GM18870 (cell line): ENCODE measurements around the gene SENP7.
A peak's percentile ranks its signal among the peaks of the same experiment; 100 is the strongest.
"Not testable (repeated sequence)": the region's sequence is repeated elsewhere in the genome, so short reads cannot be mapped to it uniquely, and the experiment has no call there.

Experiments used
- ATAC-seq: cut with Tn5 transposase; IDR thresholded peaks from one replicate; pipeline ENCODE4 v1.9.1; 2021; ENCODE audit warnings: moderate library complexity; ENCODE audit not compliant: unreplicated experiment

The SENP7 gene

GRCh38 chr3:101362406-101362805 lies 150.6 kb downstream of the SENP7 start:
- ATAC-seq: no peak

DNA sequence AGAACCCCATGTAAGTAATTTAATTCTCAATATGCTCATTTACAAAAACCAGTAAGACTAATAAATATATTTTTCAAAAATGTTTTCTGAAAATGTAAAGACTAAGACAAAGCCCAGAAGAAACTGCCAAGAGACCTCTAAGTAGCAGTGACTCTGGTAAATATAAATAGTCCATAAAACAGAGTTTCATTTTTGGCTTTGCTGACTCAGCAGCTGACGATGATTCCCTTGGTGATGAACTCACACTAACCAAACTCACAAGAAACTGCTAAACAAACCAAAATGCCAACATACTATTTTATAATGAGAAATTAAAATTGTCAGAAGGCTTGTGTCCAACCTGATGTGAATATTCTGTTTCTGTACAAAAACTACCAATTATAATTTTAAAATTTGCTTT lies 161.2 kb downstream of the SENP7 start:
- no peak for ATAC-seq

DNA sequence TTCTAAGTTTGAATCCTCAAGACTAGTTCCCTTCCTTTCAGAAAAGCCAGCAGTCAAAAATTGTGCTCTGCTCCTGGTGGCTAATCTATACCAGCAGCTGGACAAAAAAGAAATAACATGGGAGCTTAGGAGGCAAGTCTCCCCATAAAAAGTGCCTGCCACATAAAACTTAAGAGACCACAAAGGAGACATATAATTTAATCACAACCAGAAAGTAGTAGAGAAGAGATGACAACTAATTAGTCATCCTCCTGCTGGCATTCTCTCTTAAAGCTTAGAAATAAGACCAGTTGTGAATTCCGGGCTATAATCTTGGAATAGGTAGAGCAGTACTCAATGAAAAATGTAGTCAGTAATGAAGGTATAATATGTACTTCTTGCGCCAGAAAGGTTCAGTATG lies 172.4 kb downstream of the SENP7 start:
- no peak for ATAC-seq

- no peak for ATAC-seq
Observed at GRCh38 chr3:101333883-101334282, 179.1 kb downstream of the SENP7 start.

GRCh38 chr3:101329016-101329673 lies 183.9 kb downstream of the SENP7 start:
- ATAC-seq: no peak

- no peak for ATAC-seq
Observed at GRCh38 chr3:101325393-101326134, 187.4 kb downstream of the SENP7 start.

DNA sequence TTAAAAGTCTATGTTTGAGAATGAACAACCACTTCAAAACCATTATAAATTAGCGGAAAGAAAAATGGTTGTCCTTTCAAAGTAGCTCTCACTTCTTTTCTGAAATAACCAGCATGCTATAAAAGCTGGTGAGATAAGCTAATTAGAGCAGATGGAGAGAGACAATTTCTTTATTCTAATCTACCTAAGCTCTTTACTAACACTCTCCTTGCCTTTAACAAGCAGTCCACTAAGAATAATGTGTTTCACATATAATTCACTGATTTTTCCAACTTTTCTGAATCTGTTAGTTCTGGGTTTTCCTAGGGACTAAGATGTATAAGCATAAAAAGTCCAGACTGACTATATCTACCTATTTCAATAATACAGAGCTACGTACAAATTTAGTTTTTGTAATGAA lies 192.5 kb downstream of the SENP7 start, which contains the start of gene IMPG2:
Gene IMPG2, minus strand, starts transcription at position 101 of the 400 bp plus-strand sequence. CDS start 203 bp downstream, outside the sequence.
- ATAC-seq: no peak

GRCh38 chr3:101319531-101319930 lies 193.5 kb downstream of the SENP7 start:
- no peak for ATAC-seq

- ATAC-seq: no peak
Observed at GRCh38 chr3:101312545-101312944, 200.5 kb downstream of the SENP7 start.

DNA sequence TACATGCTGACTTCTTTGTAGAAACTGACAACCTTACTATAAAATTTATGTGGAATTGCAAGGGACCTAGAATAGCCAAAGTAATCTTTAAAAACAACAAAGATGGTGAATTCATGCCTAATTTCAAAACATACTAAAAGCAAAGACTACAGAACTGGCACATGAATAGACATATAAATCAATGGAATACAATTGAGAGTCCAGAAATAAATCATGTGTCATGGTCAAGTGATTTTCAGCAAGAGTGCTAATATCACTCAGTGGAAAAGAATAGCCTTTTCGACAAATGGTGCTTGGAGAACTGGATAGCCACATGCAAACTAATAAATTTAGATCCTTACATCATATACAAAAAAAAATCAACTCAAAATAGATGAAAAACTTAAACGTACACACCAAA lies 201.3 kb downstream of the SENP7 start:
- ATAC-seq: no peak

- no peak for ATAC-seq
Observed at GRCh38 chr3:101310978-101311375, 202.0 kb downstream of the SENP7 start.

GRCh38 chr3:101308147-101308772 lies 204.8 kb downstream of the SENP7 start:
- ATAC-seq: not testable (repeated sequence)

DNA sequence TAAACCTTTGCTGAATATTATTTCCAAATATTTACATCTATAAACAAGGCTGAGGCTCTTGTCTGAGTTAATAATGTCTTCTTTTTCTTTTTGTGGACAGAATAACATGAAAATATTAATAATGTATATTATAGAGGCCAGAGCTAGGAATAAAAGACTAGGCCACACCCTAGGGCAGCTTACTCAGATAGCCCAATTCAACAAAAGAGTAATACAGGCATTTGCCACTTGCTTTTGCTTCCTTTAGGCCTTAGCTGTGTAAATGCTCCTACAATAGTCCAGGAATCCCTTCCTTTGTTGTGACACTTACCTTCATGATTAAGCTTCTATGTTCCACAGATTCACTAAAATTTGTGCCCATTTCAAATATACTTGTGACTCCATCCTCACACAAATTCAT lies 209.2 kb downstream of the SENP7 start:
- no peak for ATAC-seq

GRCh38 chr3:101303089-101303731 lies 209.8 kb downstream of the SENP7 start:
- ATAC-seq: peak; percentile 91

DNA sequence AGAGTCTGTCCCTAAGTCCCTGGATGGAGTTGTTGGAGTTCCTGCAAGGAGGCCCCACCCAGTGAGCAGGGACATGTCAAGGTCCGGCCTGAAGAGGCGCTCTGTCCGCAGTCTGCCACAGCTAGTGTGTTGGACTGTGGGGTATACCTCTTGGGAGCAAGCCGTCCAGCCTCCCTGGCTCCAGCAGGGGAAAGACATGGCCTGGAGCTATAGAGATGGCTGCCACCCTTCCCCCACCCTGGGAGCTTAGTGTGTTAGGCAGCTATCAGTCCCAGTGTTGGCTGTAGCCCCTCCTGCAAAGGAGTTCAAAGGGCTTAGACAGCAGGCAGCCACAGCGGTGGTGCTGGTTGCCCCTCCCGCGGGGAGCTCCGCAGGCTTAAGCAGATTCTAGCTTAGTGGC lies 212.9 kb downstream of the SENP7 start:
- no peak for ATAC-seq

DNA sequence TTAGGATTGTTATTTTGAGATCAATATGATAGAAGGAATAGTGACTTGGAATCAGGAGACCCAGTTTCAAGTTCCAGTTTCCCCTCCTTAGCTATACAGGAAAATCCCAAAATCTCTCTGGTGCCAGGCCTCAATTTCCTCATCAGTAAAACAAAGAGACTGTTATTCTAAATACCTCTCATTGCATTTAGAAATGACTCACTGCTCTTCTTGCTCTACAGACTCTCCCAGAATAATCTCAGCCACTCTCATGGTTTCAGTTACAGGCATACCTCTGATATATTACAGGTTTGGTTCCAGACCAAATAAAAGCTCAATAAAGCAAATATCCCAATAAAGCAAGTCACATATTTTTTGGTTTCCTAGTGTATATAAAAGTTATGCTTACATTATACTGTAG lies 221.0 kb downstream of the SENP7 start:
- no peak for ATAC-seq

DNA sequence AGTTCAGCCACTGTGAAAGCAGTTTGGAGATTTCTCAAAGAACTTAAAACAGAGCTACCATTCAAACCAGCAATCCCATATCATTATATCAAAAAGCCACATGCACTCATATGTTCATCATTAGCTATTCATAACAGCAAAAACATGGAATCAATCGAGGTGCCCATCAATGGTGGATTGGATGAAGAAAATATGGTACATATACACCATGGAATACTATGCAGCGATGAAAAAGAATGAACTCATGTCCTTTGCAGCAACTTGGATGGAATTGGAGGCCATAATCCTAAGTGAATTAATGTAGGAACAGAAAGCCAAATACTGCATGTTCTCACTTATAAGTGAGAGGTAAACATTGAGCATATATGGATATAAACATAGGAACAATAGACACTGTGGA lies 224.7 kb downstream of the SENP7 start:
- no peak for ATAC-seq

DNA sequence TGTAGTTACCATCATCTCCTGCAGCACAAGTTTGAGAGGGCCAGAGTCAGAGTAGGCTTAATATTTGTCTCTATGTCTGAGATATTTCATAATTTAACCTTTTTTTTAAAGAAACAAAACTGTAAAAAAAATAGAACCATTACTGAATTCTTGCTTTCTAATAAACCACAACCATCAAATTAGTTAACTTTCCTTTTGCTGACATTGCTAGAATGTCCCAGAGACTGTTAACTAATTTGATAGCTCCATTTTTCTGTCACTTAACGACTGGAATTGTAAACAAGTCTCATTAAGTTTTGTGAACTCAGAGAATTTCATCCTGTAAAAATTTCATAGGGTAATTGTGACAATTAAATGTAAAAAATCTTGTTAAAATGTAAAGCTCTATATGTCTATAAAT lies 228.3 kb downstream of the SENP7 start:
- ATAC-seq: no peak

DNA sequence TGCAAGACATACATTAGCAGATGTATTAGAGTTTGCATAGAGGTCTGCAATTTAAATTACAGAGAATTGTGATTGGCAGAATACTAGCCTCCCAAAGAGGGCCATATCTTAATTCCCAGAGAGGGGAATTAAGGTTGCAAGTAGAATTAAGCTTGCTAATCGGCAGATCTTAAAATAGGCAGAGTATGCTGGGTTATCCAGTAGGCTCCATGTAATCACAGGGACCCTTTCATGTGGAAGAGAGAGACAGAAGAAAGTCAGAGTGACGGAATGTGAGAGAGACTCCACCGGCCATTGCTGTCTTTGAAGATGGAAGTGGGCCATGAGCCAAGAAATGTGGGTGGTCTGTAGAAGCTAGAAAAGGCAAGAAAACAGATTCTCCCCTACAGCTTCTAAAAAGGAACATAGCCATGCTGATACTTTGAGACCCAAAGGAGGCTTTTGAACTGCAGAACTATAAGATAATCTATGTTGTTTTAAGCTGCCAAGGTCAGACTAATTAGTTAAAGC lies 231.4 kb downstream of the SENP7 start:
- no peak for ATAC-seq

DNA sequence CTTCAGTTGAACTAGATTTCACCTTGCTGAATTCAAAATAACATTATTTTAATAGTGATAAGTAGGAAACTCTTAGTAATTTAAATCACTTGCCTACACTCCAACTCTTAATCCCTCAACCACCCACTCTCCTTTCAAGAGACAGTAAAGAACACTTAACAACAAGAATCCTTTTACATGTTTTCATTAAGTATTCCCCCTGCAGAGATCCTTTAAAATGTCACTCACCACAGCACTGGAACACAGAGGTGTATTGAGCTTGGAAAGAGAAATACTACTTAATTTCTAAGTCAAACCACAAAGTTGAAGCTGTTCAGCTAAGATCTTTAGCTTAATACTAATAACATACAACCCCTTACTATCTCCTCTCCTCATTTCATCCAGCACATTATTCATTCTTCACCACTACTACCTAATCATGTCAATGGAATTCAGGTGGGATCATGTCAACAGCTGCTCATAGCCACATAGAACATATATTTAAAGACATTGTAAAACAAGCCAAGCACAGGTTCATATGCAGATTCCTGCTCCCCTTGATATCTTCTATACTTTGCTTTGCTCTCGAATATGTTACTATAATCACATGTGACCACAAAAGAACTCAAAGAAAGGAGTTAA lies 233.1 kb downstream of the SENP7 start:
- no peak for ATAC-seq

DNA sequence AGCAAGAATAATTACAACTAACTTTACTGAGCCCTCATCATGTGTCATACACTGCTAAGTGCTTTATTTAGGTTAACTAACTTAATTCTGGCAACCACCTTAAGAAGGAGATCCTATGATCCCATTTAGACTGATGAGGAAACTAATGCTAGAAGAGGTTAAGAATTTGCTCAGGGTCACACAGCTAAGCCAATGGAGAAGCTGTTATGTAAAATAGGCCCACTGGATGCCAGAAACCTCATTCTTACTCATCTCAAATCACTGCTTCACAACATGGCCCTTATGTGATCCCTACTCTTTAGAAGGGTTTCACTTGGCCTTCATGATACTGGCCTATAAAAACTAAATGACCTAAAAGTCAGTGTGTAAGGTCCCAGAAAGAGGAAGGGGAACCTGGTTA lies 233.8 kb downstream of the SENP7 start:
- no peak for ATAC-seq
